GM19452 (cell line): ENCODE measurements around the gene NR2F1-AS1.

ENCODE experiments used
- ATAC-seq: cut with Tn5 transposase; IDR thresholded peaks from one replicate; pipeline ENCODE4 v1.9.1; 2021; ENCODE audit not compliant: unreplicated experiment

Gene NR2F1-AS1

GRCh38 chr5:93580927-93581445 is at the start of gene NR2F1-AS1:
NR2F1-AS1 (minus strand) TSS chr5:93581219.
- peak; percentile 31 for ATAC-seq

- no peak for ATAC-seq
These were observed 45.8 kb upstream of the NR2F1-AS1 start for GRCh38 chr5:93626801-93627200.

GRCh38 chr5:93623153-93623552 is 42.1 kb upstream of the NR2F1-AS1 start:
- ATAC-seq, result no peak

GRCh38 chr5:93622240-93622885 is 41.3 kb upstream of the NR2F1-AS1 start:
- no peak for ATAC-seq

GRCh38 chr5:93621327-93621798 is 40.3 kb upstream of the NR2F1-AS1 start:
- ATAC-seq, result no peak

- ATAC-seq, result peak; percentile 98
These were observed 39.7 kb upstream of the NR2F1-AS1 start for GRCh38 chr5:93620487-93621326.

GRCh38 chr5:93616538-93617174 is 35.6 kb upstream of the NR2F1-AS1 start:
- ATAC-seq, result no peak

GRCh38 chr5:93612855-93613243 is 31.8 kb upstream of the NR2F1-AS1 start:
- ATAC-seq, result no peak

GRCh38 chr5:93611976-93612854 is 31.2 kb upstream of the NR2F1-AS1 start:
- ATAC-seq, result no peak

- ATAC-seq, result no peak
These were observed 30.4 kb upstream of the NR2F1-AS1 start for GRCh38 chr5:93611273-93611975.

GRCh38 chr5:93610581-93611272 is 29.7 kb upstream of the NR2F1-AS1 start:
- ATAC-seq, result no peak

GRCh38 chr5:93609762-93610161 is 28.7 kb upstream of the NR2F1-AS1 start:
- ATAC-seq, result no peak

- ATAC-seq, result no peak
These were observed 27.8 kb upstream of the NR2F1-AS1 start for GRCh38 chr5:93608855-93609254.

- ATAC-seq, result peak; percentile 81
These were observed 26.6 kb upstream of the NR2F1-AS1 start for GRCh38 chr5:93607367-93608258.

GRCh38 chr5:93606382-93606752 is 25.3 kb upstream of the NR2F1-AS1 start:
- no peak for ATAC-seq

- no peak for ATAC-seq
These were observed 23.9 kb upstream of the NR2F1-AS1 start for GRCh38 chr5:93604644-93605515.
